22Rv1 (cell line): ENCODE results near the gene ZNF367.

Experiments used
- ZFX ChIP-seq: fragments of 450-650 bp; IDR thresholded peaks from 2 replicates; pipeline ENCODE4 v1.6.1; 2017; ENCODE audit warnings: antibody characterized with exemption, borderline replicate concordance
- TF ChIP-seq, protein P1 (sequence below): fragments of 450-650 bp; IDR thresholded peaks from 2 replicates; pipeline ENCODE4 v1.5.1; 2017; ENCODE audit warnings: mild to moderate bottlenecking

DNA sequence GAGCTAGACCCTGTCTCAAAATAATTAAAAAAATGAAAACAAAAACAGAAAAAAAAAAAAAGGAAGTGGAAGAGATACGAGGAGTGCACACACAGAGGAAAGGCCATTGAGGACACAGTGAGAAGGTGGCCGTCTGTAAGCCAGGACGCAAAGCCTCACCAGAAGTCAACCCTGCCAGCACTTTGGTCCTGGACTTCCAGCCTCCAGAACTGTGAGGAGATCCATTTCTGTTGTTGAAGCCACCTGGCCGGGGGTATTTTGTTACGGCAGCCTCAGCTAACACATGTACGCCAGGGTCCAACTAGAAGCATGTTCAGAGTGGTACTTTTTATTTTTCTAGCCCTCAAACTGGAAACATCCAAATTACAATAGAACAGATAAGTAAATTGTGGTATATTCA is 56.5 kb downstream of the ZNF367 start:
- TF ChIP-seq, protein P1, sequence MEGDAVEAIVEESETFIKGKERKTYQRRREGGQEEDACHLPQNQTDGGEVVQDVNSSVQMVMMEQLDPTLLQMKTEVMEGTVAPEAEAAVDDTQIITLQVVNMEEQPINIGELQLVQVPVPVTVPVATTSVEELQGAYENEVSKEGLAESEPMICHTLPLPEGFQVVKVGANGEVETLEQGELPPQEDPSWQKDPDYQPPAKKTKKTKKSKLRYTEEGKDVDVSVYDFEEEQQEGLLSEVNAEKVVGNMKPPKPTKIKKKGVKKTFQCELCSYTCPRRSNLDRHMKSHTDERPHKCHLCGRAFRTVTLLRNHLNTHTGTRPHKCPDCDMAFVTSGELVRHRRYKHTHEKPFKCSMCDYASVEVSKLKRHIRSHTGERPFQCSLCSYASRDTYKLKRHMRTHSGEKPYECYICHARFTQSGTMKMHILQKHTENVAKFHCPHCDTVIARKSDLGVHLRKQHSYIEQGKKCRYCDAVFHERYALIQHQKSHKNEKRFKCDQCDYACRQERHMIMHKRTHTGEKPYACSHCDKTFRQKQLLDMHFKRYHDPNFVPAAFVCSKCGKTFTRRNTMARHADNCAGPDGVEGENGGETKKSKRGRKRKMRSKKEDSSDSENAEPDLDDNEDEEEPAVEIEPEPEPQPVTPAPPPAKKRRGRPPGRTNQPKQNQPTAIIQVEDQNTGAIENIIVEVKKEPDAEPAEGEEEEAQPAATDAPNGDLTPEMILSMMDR = no peak
- TF ChIP-seq ZFX = no peak
